ENCODE data around the gene POMT1. TPM values are rescaled to one million over a fixed set of nuclear protein-coding genes. Genes with fewer than 3 reads are reported as not detected.
A peak's percentile ranks its signal among the peaks of the same experiment; 100 is the strongest.

POMT1 gene
- total RNA-seq, 2 experiments from 2014 or later: 30.2 to 35.9 TPM

- TF ChIP-seq, protein P1, sequence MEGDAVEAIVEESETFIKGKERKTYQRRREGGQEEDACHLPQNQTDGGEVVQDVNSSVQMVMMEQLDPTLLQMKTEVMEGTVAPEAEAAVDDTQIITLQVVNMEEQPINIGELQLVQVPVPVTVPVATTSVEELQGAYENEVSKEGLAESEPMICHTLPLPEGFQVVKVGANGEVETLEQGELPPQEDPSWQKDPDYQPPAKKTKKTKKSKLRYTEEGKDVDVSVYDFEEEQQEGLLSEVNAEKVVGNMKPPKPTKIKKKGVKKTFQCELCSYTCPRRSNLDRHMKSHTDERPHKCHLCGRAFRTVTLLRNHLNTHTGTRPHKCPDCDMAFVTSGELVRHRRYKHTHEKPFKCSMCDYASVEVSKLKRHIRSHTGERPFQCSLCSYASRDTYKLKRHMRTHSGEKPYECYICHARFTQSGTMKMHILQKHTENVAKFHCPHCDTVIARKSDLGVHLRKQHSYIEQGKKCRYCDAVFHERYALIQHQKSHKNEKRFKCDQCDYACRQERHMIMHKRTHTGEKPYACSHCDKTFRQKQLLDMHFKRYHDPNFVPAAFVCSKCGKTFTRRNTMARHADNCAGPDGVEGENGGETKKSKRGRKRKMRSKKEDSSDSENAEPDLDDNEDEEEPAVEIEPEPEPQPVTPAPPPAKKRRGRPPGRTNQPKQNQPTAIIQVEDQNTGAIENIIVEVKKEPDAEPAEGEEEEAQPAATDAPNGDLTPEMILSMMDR (IDR thresholded peaks at IDR 0.05): no peak
- Mint-ChIP-seq H3K36me3 (ENCODE audit: low read depth) (peaks cover 16% of the 10 kb centered on the region), H3K4me1 (ENCODE audit: low read depth) (peaks cover 9% of the 10 kb centered on the region), H3K27ac (no peak overlapping the region), H3K9me3 (no peaks in the 10 kb centered on the region), H3K27me3 (no peaks in the 10 kb centered on the region), H3K4me3 (no peak overlapping the region)
- ATAC-seq (no peak), DNase-seq (no peak)
- ChIA-PET CTCF (no interaction called here), POLR2A (interaction anchor here (0.6 to 2.1 kb wide), 3 partner anchors 13 to 1094 kb away, joined by 3 to 4 read pairs (median 3); no protein-coding TSS in a partner anchor)
- intact Hi-C loops (cut with micrococcal nuclease): no loop called here
Measured at GRCh38 chr9:131525643-131526565, 23.2 kb downstream of the POMT1 start.

- ChIA-PET POLR2A (no interaction called here), CTCF (no interaction called here)
- no peaks in the 10 kb centered on the region for H3K9me3 Mint-ChIP-seq
- DNase-seq: no peak
- H3K36me3 Mint-ChIP-seq (ENCODE audit: low read depth): peaks cover 13% of the 10 kb centered on the region
- TF ChIP-seq, protein P1 (IDR thresholded peaks at IDR 0.05): no peak
- no peak for ATAC-seq
- peak overlapping the region; percentile 40 for H3K4me3 Mint-ChIP-seq
- intact Hi-C loops (cut with micrococcal nuclease): no loop called here
- H3K27ac Mint-ChIP-seq: no peak overlapping the region
- H3K4me1 Mint-ChIP-seq (ENCODE audit: low read depth): peaks cover 9% of the 10 kb centered on the region
- H3K27me3 Mint-ChIP-seq: no peaks in the 10 kb centered on the region
Measured at GRCh38 chr9:131528186-131528585, 25.5 kb downstream of the POMT1 start.

- no peaks in the 10 kb centered on the region for H3K27me3 Mint-ChIP-seq
- POLR2A ChIA-PET: interaction anchor here (1.8 kb wide), 1 partner anchor 26 kb away, joined by 7 read pairs; the partner anchor contains the start of gene POMT1
Measured at GRCh38 chr9:131528886-131529505, 26.3 kb downstream of the POMT1 start.

GRCh38 chr9:131529597-131530545 is 27.2 kb downstream of the POMT1 start:
- intact Hi-C loops (cut with micrococcal nuclease): no loop called here
- no peaks in the 10 kb centered on the region for H3K9me3 Mint-ChIP-seq
- POLR2A ChIA-PET: interaction anchor here (1.8 kb wide), 1 partner anchor 26 kb away, joined by 7 read pairs; the partner anchor contains the start of gene POMT1

More at GRCh38 chr9:131528886-131529505, 26.3 kb downstream of the POMT1 start:
- TF ChIP-seq, protein P1 (IDR thresholded peaks at IDR 0.05): no peak
- Mint-ChIP-seq H3K4me3 (peak overlapping the region; percentile 81), H3K9me3 (no peaks in the 10 kb centered on the region), H3K36me3 (ENCODE audit: low read depth) (peaks cover 13% of the 10 kb centered on the region), H3K4me1 (ENCODE audit: low read depth) (peaks cover 9% of the 10 kb centered on the region), H3K27ac (no peak overlapping the region)
- DNase-seq: no peak
- ATAC-seq: no peak
- intact Hi-C loops (cut with micrococcal nuclease): no loop called here
- CTCF ChIA-PET: no interaction called here

More at GRCh38 chr9:131529597-131530545, 27.2 kb downstream of the POMT1 start:
- H3K4me1 Mint-ChIP-seq (ENCODE audit: low read depth): peaks cover 17% of the 10 kb centered on the region
- peak overlapping the region; percentile 81 for H3K4me3 Mint-ChIP-seq
- ATAC-seq (no peak), DNase-seq (no peak)
- H3K36me3 Mint-ChIP-seq (ENCODE audit: low read depth): peaks cover 13% of the 10 kb centered on the region
- H3K27me3 Mint-ChIP-seq: no peaks in the 10 kb centered on the region
- H3K27ac Mint-ChIP-seq: no peak overlapping the region
- TF ChIP-seq, protein P1 (IDR thresholded peaks at IDR 0.05): no peak
- CTCF ChIA-PET: no interaction called here

Data from activated CD8-positive, alpha-beta T cell treated with anti-CD3 and anti-CD28 coated beads for 36 hours (primary cell).